Natural killer cell (primary cell): ENCODE data around the gene SNX30. TPM values are rescaled to one million over a fixed set of nuclear protein-coding genes. Genes with fewer than 3 reads are reported as not detected.

ENCODE experiments used
- ATAC-seq, 3 donors: fragments of 150-1000 bp in 2 of 3; fragments of 200-7000 bp in 1 of 3; cut with Tn5 transposase; 1 replicate in 1 of 3; 2 replicates in 2 of 3; pipeline ENCODE4 v1.10.0; 2021; ENCODE audit warnings: mild to moderate bottlenecking in 2 of 3, moderate library complexity in 2 of 3
- DNase-seq, 2 donors: peaks; one replicate each; pipeline versions ENCODE4 v3.0.0 to v3.0.0-alpha.2; 2013 to 2021; ENCODE audit warnings: mixed read lengths in 1 of 2
- H3K27ac ChIP-seq: one replicate; pipeline ENCODE4 v1.5.1; 2013; ENCODE audit warnings: mild to moderate bottlenecking, low read length
- H3K27me3 ChIP-seq: one replicate; pipeline ENCODE4 v1.6.1; 2013; ENCODE audit warnings: low read length; ENCODE audit not compliant: control insufficient read depth, insufficient read depth
- H3K36me3 ChIP-seq: one replicate; pipeline ENCODE4 v1.6.1; 2013; ENCODE audit warnings: low read length; ENCODE audit not compliant: control insufficient read depth, insufficient read depth
- H3K4me1 ChIP-seq: one replicate; pipeline ENCODE4 v1.6.1; 2013; ENCODE audit warnings: low read length; ENCODE audit not compliant: control insufficient read depth, insufficient read depth
- H3K4me3 ChIP-seq: one replicate; pipeline ENCODE4 v1.5.1; 2013; ENCODE audit warnings: low read length
- H3K9me3 ChIP-seq: one replicate; pipeline ENCODE4 v1.6.1; 2013; ENCODE audit warnings: low read length; ENCODE audit not compliant: control insufficient read depth, insufficient read depth
- H3K27ac Mint-ChIP-seq, 2 donors: one replicate each; pipeline ENCODE4 v1.8.0; 2022; ENCODE audit warnings: mild to moderate bottlenecking in 2 of 2, mixed read lengths in 2 of 2, moderate library complexity in 1 of 2
- H3K27me3 Mint-ChIP-seq, 2 donors: one replicate each; pipeline ENCODE4 v1.8.0; 2022; ENCODE audit warnings: low read depth in 2 of 2, mixed read lengths in 2 of 2
- H3K36me3 Mint-ChIP-seq: one replicate; pipeline ENCODE4 v1.8.0; 2022; ENCODE audit warnings: mixed read lengths
- H3K4me1 Mint-ChIP-seq, 2 donors: one replicate each; pipeline ENCODE4 v1.8.0; 2022; ENCODE audit warnings: mixed read lengths in 2 of 2
- H3K4me3 Mint-ChIP-seq: one replicate; pipeline ENCODE4 v1.8.0; 2022; ENCODE audit warnings: mild to moderate bottlenecking, moderate library complexity, mixed read lengths
- H3K9me3 Mint-ChIP-seq, 2 donors: one replicate each; pipeline ENCODE4 v1.8.0; 2022; ENCODE audit warnings: mixed read lengths in 2 of 2
- WGBS: methylation state at CpG from one replicate; pipeline ENCODE4 v1.1.7; 2013; ENCODE audit warnings: missing lambda C conversion rate; ENCODE audit not compliant: insufficient coverage; 5-methylcytosine and 5-hydroxymethylcytosine counted together
- intact Hi-C: fragments of 100-400 bp; cut with micrococcal nuclease; formaldehyde crosslinking; loops from one replicate; pipeline ENCODE4 v1.14.2; 2022
- total RNA-seq, 4 donors: library from RNA; stranded (reverse); fragments of 120-200 nt in 1 of 4; gene quantifications; one replicate each; pipeline versions ENCODE4 v1.2.3 to v1.2.4, GENCODE V29; 2013 to 2022
- TF ChIP-seq, protein P1 (sequence below): fragments of 200-600 bp; IDR thresholded peaks from one replicate; pipeline ENCODE4 v1.8.0; 2022; ENCODE audit warnings: antibody characterized with exemption

Gene SNX30
- total RNA-seq, 3 donors from 2014 or later (not counting 1 experiment from before 2014, with no cell fraction given): 8.5 to 10.5 (median 9.3) TPM

DNA sequence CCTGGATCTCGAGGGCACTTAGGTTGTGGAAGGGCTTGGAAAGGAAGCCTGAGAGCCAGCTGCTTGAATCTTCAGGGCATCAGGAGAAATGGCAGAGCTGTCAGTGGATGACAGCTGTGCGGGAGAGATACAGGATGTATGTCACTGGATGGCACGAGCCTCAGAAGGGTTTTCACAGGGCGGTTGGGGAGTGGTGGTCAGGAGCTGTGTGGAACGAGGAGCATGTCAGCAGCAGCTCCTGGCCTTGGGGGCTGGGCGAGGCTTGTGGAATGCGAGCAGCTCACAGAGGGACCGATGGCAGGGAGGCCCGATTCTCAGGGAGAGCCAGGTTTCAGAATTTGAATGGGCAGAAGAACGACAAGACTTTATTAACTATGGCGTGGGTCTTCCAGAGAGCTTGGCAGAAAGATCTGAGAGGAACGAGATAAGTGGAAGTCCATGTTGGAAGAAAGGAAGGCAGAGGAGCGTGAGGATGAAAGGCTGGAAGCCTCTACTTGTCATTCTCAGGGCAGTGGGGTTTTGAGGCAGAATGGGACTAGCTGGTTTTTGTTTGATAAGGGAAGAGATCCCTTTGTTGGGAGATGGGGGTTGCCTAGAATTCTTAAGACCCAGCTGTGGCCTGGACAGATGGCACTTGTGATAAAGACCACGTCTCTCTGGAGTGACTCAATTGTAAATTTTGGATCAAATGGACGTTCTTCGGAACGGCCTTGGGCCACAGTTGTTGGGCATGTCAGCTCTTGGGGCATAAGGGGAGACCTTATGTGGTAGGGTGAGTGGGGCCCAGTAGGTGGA lies 60.3 kb downstream of the SNX30 start:
- ATAC-seq (no peak), DNase-seq (no peak)
- Histone ChIP-seq H3K4me1 (peaks cover 12% of the 10 kb centered on the region), H3K4me3 (no peak overlapping the region), H3K27me3 (no peaks in the 10 kb centered on the region), H3K36me3 (no peaks in the 10 kb centered on the region), H3K27ac (no peak overlapping the region), H3K9me3 (no peaks in the 10 kb centered on the region)
- Mint-ChIP-seq H3K27me3 (no peaks in the 10 kb centered on the region), H3K27ac (no peak overlapping the region), H3K36me3 (no peaks in the 10 kb centered on the region), H3K9me3 (no peaks in the 10 kb centered on the region), H3K4me3 (no peak overlapping the region), H3K4me1 (no peaks in the 10 kb centered on the region)
- intact Hi-C loops: no loop called here
- WGBS: 95% methylated on average over 17 of the region's 17 CpGs
- TF ChIP-seq, protein P1, sequence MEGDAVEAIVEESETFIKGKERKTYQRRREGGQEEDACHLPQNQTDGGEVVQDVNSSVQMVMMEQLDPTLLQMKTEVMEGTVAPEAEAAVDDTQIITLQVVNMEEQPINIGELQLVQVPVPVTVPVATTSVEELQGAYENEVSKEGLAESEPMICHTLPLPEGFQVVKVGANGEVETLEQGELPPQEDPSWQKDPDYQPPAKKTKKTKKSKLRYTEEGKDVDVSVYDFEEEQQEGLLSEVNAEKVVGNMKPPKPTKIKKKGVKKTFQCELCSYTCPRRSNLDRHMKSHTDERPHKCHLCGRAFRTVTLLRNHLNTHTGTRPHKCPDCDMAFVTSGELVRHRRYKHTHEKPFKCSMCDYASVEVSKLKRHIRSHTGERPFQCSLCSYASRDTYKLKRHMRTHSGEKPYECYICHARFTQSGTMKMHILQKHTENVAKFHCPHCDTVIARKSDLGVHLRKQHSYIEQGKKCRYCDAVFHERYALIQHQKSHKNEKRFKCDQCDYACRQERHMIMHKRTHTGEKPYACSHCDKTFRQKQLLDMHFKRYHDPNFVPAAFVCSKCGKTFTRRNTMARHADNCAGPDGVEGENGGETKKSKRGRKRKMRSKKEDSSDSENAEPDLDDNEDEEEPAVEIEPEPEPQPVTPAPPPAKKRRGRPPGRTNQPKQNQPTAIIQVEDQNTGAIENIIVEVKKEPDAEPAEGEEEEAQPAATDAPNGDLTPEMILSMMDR: no peak

DNA sequence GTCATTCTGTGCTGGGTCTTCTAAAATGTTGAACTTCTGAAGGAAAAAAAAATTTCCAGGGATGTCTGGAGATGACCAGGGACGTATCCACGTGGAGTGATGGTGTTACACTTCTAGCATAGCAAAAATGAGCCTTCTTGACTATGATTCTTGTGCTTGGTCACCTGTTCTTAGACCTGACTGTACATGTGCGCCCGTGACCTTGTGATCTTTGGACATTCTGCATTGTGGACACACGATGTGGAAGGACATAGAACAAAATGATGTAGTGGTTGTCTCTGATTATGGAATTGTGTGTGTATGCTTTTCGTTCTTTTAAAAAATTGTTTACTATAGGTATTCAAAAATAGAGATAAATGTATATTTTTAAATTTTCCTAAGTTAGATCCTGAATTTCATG lies 61.0 kb downstream of the SNX30 start:
- no peaks in the 10 kb centered on the region for H3K36me3 Mint-ChIP-seq
- H3K9me3 Mint-ChIP-seq: no peaks in the 10 kb centered on the region
- peaks cover 0 to under 1% of the 10 kb centered on the region in 2 donors for H3K4me1 Mint-ChIP-seq
- Histone ChIP-seq H3K9me3 (no peaks in the 10 kb centered on the region), H3K4me1 (peaks cover 12% of the 10 kb centered on the region), H3K27me3 (no peaks in the 10 kb centered on the region), H3K27ac (no peak overlapping the region), H3K4me3 (no peak overlapping the region), H3K36me3 (no peaks in the 10 kb centered on the region)
- no peak overlapping the region for H3K4me3 Mint-ChIP-seq
- ATAC-seq: no peak
- TF ChIP-seq, protein P1: no peak
- WGBS: 95% methylated on average over 5 of the region's 6 CpGs
- no peak for DNase-seq
- intact Hi-C loops: no loop called here
- no peak overlapping the region for H3K27ac Mint-ChIP-seq
- no peaks in the 10 kb centered on the region for H3K27me3 Mint-ChIP-seq

DNA sequence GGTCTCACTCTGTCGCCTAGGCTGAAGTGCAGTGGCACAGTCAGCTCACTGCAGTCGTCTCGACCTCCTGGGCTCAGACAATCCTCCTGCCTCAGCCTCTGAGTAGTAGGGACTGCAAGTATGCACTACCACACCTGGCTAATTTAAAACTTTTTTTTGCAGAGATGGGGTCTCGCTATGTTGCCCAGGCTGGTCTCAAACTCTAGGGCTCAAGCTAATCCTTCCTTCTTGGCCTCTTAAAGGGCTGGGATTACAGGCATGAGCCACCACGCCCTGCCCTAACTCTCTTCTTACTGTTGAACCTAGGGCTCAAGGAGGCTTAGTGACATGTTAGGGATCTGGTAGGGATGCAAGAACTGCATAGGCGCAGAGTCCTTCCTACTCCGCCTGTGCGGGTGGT lies 65.3 kb downstream of the SNX30 start:
- Mint-ChIP-seq H3K27ac (no peak overlapping the region), H3K4me1 (peaks cover 0 to 8% of the 10 kb centered on the region in 2 donors), H3K4me3 (no peak overlapping the region), H3K36me3 (peaks cover 7% of the 10 kb centered on the region), H3K9me3 (no peaks in the 10 kb centered on the region), H3K27me3 (no peaks in the 10 kb centered on the region)
- TF ChIP-seq, protein P1: no peak
- H3K27ac ChIP-seq: no peak overlapping the region
- H3K36me3 ChIP-seq: peaks cover 4% of the 10 kb centered on the region
- no peaks in the 10 kb centered on the region for H3K27me3 ChIP-seq
- no peak for DNase-seq
- H3K9me3 ChIP-seq: no peaks in the 10 kb centered on the region
- H3K4me3 ChIP-seq: no peak overlapping the region
- H3K4me1 ChIP-seq: no peaks in the 10 kb centered on the region
- ATAC-seq: no peak
- WGBS: 94% methylated on average over 8 of the region's 8 CpGs
- intact Hi-C loops: no loop called here

DNA sequence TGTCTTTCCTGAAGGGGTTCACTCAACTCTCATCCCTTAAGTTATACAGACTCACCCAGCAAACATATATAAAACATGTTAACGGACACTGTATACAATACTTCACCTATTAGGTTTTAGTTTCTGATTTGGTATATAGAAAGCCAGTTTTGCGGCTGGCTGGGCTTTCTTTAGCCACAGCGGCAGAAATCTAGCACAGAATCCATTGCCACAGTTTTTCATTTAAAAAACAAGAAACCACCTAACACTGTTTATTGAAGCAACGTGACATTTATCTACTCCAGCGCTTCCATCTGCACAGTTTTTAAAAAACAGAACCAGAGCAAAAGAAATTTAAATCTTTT lies 67.3 kb downstream of the SNX30 start:
- H3K4me3 Mint-ChIP-seq: no peak overlapping the region
- H3K27ac Mint-ChIP-seq: no peak overlapping the region
- intact Hi-C loops: no loop called here
- peaks cover 0 to 8% of the 10 kb centered on the region in 2 donors for H3K4me1 Mint-ChIP-seq
- Histone ChIP-seq H3K4me3 (no peak overlapping the region), H3K27ac (no peak overlapping the region), H3K4me1 (no peaks in the 10 kb centered on the region), H3K27me3 (no peaks in the 10 kb centered on the region), H3K36me3 (peaks cover 4% of the 10 kb centered on the region), H3K9me3 (no peaks in the 10 kb centered on the region)
- H3K9me3 Mint-ChIP-seq: no peaks in the 10 kb centered on the region
- WGBS: 73% methylated on average over 4 of the region's 5 CpGs
- H3K27me3 Mint-ChIP-seq: no peaks in the 10 kb centered on the region
- TF ChIP-seq, protein P1: no peak
- ATAC-seq (no peak), DNase-seq (no peak)
- peaks cover 7% of the 10 kb centered on the region for H3K36me3 Mint-ChIP-seq
